Smooth muscle cell of trachea (primary cell): ENCODE data around the gene GABARAPL2. TPM values are rescaled to one million over a fixed set of nuclear protein-coding genes. Genes with fewer than 3 reads are reported as not detected.

Source experiments
- total RNA-seq: library from RNA; depleted of rRNA; stranded (reverse); fragments of >200 nt; gene quantifications from 2 replicates; pipeline ENCODE4 v1.2.1, GENCODE V29; 2014

The GABARAPL2 gene, protein sequence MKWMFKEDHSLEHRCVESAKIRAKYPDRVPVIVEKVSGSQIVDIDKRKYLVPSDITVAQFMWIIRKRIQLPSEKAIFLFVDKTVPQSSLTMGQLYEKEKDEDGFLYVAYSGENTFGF
- 32.6 and 53.4 TPM in 2 replicates for total RNA-seq

DNA sequence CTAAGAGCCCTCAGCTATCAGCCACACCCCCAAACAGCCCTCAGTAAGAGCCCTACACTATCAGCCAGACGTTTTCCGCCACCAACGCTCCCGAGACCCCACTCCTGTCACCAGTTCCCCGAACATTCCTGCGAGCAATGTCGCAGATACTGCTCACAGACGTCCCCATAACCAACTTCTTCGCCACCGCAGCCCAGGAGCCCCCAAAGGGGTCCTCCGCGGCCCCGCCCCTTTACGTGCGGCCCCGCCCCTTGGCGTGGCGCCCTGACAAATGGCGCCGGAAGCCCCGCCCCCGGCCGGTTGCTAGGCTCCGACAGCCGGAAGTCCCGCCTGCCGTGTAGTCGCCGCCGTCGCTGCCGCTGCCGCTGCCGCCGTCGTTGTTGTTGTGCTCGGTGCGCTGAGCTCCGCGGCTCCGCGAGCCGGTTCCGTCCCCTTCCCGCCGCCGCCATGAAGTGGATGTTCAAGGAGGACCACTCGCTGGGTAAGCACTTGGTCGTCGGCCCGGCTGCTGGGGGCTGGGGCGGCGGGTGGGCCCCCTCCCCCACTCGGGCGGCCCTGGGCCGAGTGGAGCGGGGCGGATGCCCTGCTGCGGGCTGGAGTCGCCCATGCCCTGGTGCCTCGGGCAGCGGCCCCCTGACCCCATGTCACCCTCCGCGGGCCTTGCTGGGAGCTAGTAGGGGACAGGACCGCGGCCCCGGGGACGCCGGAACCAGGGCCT lies at the start of gene GABARAPL2:
TSS of gene GABARAPL2 (plus strand) at position 340 of the 718 bp plus-strand sequence. CDS start at position 448, 108 bp downstream.

DNA sequence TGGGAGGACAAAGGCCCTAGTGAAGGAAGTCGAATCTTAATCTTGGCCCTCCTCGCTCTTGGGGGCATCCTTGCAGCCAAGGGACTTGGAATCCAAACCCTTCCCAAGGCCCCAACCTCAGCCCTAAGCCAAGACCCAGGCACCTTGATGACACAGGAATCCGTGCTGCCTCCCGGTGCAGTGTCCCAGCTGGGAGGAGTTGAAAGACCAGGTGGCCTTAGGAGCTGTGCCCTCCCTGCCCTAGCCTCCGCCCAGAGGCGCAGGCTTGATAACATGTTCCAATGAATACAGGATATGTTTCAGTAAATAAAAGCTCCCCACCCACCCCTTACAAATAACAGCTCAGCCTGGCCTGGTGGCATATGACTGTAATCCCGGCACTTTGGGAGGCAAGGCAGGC lies 30.3 kb upstream of the GABARAPL2 start, which contains the start of gene CHST5:
TSS of gene CHST5 (minus strand) at position 208 of the 400 bp plus-strand sequence. CDS start 5,724 bp downstream, outside the sequence.

DNA sequence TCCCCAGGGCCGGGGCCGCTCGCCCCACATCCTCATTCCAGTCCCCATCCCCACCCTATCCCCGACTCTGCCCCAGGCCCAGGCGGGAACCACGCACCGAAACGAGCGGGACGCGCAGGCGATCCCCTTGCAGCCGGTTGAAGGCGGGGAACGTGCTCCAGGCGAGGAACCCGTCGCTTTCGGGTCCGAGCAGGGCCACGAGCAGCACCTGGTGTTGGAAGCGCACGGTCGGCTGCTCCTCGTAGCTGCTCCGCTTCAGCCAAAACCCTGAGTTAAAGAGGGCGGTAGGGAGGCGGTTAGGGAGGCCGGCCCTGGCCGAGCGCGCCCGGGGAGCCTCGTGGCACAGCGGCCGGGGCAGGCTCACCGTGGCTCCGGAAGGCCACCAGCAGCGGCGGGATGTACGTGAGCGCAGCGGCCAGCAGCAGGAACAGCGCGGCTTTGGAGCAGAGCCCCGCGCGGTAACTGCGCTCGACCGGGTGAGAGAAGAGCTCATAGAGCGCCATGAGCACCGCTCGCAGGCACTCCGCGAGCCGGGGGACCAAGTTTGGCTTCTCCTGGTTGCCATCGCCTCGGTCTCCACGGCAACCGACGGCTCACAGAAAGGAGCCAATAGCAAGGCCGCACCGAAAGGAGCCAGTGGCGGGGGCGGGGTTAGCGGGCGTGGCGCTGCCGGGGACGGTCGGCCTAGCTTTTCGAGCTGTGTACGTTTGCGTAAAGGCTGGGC lies 10.3 kb upstream of the GABARAPL2 start, which contains the start of gene TMEM231:
TSS of gene TMEM231 (minus strand) at position 546 of the 724 bp plus-strand sequence. CDS start at position 503, 43 bp downstream.

DNA sequence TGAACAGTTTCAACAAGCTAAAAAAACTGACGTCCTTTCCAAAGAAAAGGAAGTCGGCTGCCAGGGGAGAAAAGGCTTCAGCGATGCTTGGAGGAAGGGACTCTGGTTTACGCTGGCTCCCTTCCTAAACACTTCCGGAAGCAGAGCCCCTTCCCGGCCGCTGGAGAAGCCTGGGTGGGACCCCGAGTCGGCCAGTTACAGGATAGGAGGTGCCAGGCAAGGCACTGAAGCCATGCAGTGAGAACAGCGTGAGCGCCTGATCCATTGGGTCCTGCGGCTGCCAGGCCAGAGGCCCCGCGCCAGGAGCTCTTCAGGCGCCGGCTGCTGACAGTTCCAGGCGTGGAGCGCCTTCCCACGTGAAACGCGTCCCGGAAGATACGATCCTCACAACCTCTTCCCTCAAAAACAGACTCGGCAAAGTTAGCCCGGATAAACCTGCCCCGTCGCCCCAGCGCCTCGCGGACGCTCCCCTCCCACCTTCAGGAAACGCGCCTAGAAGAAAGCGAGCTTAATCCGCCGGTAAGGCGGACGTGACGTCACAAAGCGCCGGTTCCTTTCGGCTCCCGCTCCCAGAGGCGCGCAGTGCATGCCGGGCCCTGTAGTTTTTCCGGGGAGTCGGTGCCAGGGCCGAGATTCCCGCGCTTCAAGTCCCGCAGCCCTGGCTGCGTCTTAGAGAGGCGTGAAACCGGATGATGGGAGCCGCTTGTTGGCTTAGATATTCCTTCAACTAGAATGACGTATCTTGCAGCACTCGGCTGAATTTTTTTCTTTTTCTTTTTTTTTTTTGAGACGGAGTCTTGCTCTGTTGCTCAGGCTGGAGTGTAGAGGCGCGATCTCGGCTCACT lies 56.8 kb downstream of the GABARAPL2 start, which contains the start of gene ADAT1:
TSS of gene ADAT1 (minus strand) at position 521 of the 845 bp plus-strand sequence. CDS start 2,482 bp downstream, outside the sequence.

Other genes starting within 250 kb of the GABARAPL2 start
- gene CFDP1, start 132.9 kb upstream of the GABARAPL2 start, total RNA-seq: 50.0 and 67.3 TPM in 2 replicates
- 11.5 and 16.4 TPM in 2 replicates for gene TMEM170A, start 101.7 kb upstream of the GABARAPL2 start, total RNA-seq
- gene CHST6, start 70.9 kb upstream of the GABARAPL2 start, total RNA-seq: 0.17 and 0.44 TPM in 2 replicates
- 0.15 and 0.17 TPM in 2 replicates for gene CHST5, start 30.3 kb upstream of the GABARAPL2 start, total RNA-seq
- gene TMEM231, start 10.1 kb upstream of the GABARAPL2 start, total RNA-seq: 9.3 and 18.4 TPM in 2 replicates
- gene ADAT1, start 56.9 kb downstream of the GABARAPL2 start, total RNA-seq: 46.5 and 49.1 TPM in 2 replicates
- 140 and 168 TPM in 2 replicates for gene KARS1, start 81.3 kb downstream of the GABARAPL2 start, total RNA-seq
- gene TERF2IP, start 81.4 kb downstream of the GABARAPL2 start, total RNA-seq: 49.6 and 53.4 TPM in 2 replicates
- gene CPHXL2, start 110.6 kb downstream of the GABARAPL2 start, total RNA-seq: not detected in 2 replicates
- not detected in 2 replicates for gene DUXB, start 135.1 kb downstream of the GABARAPL2 start, total RNA-seq
- gene CPHXL, start 160.1 kb downstream of the GABARAPL2 start, total RNA-seq: not detected in 2 replicates